HepG2 (cell line): ENCODE data around the gene CSMD2. TPM values are rescaled to one million over a fixed set of nuclear protein-coding genes. Genes with fewer than 3 reads are reported as not detected.
A peak's percentile ranks its signal among the peaks of the same experiment; 100 is the strongest.

Experiments used
- DNMT3B ChIP-seq: conservative IDR thresholded peaks from 2 replicates; pipeline ENCODE4 v1.6.1; 2016; ENCODE audit warnings: missing biosample characterization, control low read depth
- ERF ChIP-seq: IDR thresholded peaks from 2 replicates; pipeline ENCODE4 v1.6.1; 2018; ENCODE audit warnings: missing biosample characterization, missing genetic modification reagents
- GATAD1 ChIP-seq: IDR thresholded peaks from 2 replicates; pipeline ENCODE4 v1.6.1; 2016; ENCODE audit warnings: missing genetic modification reagents, missing compliant biosample characterization
- GZF1 ChIP-seq: sonication (generic); formaldehyde crosslinking; IDR thresholded peaks from 2 replicates; pipeline ENCODE4 v1.5.1; 2020; ENCODE audit warnings: mild to moderate bottlenecking, missing genetic modification reagents
- HMG20A ChIP-seq: IDR thresholded peaks from 2 replicates; pipeline ENCODE4 v1.6.1; 2016; ENCODE audit warnings: borderline replicate concordance
- HNRNPLL ChIP-seq: fragments of 200-400 bp; formaldehyde crosslinking; IDR thresholded peaks from 2 replicates; pipeline ENCODE4 v1.6.1; 2017; ENCODE audit warnings: mild to moderate bottlenecking, low read depth, low read length; ENCODE audit not compliant: poor library complexity, severe bottlenecking
- KDM2A ChIP-seq: sonication (generic); formaldehyde crosslinking; IDR thresholded peaks from 2 replicates; pipeline ENCODE4 v1.4.0; 2020; ENCODE audit warnings: low read depth, missing genetic modification reagents, borderline replicate concordance
- MED8 ChIP-seq: sonication (generic); formaldehyde crosslinking; IDR thresholded peaks from 2 replicates; pipeline ENCODE4 v1.8.1; 2023; ENCODE audit warnings: mild to moderate bottlenecking, missing genetic modification reagents; ENCODE audit not compliant: insufficient replicate concordance
- MIER2 ChIP-seq: IDR thresholded peaks from 2 replicates; pipeline ENCODE4 v1.6.1; 2016; ENCODE audit warnings: missing biosample characterization, missing genetic modification reagents
- MXD1 ChIP-seq: sonication (generic); formaldehyde crosslinking; IDR thresholded peaks from 2 replicates; pipeline ENCODE4 v1.4.0; 2020; ENCODE audit warnings: mild to moderate bottlenecking, missing genetic modification reagents
- PAF1 ChIP-seq: IDR thresholded peaks from 2 replicates; pipeline ENCODE4 v1.6.1; 2016; ENCODE audit warnings: missing genetic modification reagents, missing compliant biosample characterization
- RAD21 ChIP-seq: fragments of 450-650 bp; formaldehyde crosslinking; IDR thresholded peaks from 2 replicates; pipeline ENCODE4 v1.5.0; 2020; ENCODE audit warnings: mild to moderate bottlenecking
- SMARCE1 ChIP-seq: fragments of 450-650 bp; IDR thresholded peaks from 2 replicates; pipeline ENCODE4 v1.6.1; 2017; ENCODE audit warnings: borderline replicate concordance
- SRSF4 ChIP-seq: fragments of 200-400 bp; formaldehyde crosslinking; IDR thresholded peaks from one replicate; pipeline ENCODE4 v1.6.1; 2018; ENCODE audit warnings: mild to moderate bottlenecking, low read depth, low read length, moderate library complexity; ENCODE audit not compliant: poor library complexity, severe bottlenecking
- STAG1 ChIP-seq: sonication (generic); formaldehyde crosslinking; IDR thresholded peaks from 2 replicates; pipeline ENCODE4 v1.4.0; 2020; ENCODE audit warnings: missing genetic modification reagents
- TFE3 ChIP-seq: IDR thresholded peaks from 2 replicates; pipeline ENCODE4 v1.6.1; 2016
- THAP11 ChIP-seq: IDR thresholded peaks from 2 replicates; pipeline ENCODE4 v1.6.1; 2016; ENCODE audit warnings: missing biosample characterization, missing genetic modification reagents
- XRCC5 ChIP-seq: fragments of 200-400 bp; formaldehyde crosslinking; optimal IDR thresholded peaks from 2 replicates; pipeline ENCODE3; 2017; ENCODE audit warnings: mild to moderate bottlenecking, low read length
- ZFYVE20 ChIP-seq: sonication (generic); formaldehyde crosslinking; IDR thresholded peaks from 2 replicates; pipeline ENCODE4 v1.8.0; 2023; ENCODE audit warnings: low read depth, mild to moderate bottlenecking, moderate library complexity, missing genetic modification reagents, borderline replicate concordance
- ZNF124 ChIP-seq: sonication (generic); formaldehyde crosslinking; IDR thresholded peaks from 2 replicates; pipeline ENCODE4 v1.4.0; 2020; ENCODE audit warnings: missing genetic modification reagents
- ZNF331 ChIP-seq: sonication (generic); formaldehyde crosslinking; IDR thresholded peaks from 2 replicates; pipeline ENCODE4 v1.4.0; 2020; ENCODE audit warnings: missing genetic modification reagents
- ZNF614 ChIP-seq: IDR thresholded peaks from 2 replicates; pipeline ENCODE4 v1.6.1; 2018; ENCODE audit warnings: missing biosample characterization, missing genetic modification reagents, inconsistent platforms, borderline replicate concordance
- ZNF672 ChIP-seq: sonication (generic); formaldehyde crosslinking; IDR thresholded peaks from 2 replicates; pipeline ENCODE4 v1.8.1; 2022; ENCODE audit warnings: missing genetic modification reagents
- ZNF724P ChIP-seq: sonication (generic); formaldehyde crosslinking; IDR thresholded peaks from 2 replicates; pipeline ENCODE4 v1.8.0; 2022; ENCODE audit warnings: missing genetic modification reagents, borderline replicate concordance
- polyA plus RNA-seq, 8 experiments: library from polyadenylated mRNA; depleted of rRNA in 3 of 8; stranded (reverse) in 7 of 8; unstranded in 1 of 8; fragments of >200 nt; fragmentation: Illumina TruSeq in 4 of 8; extraction: Trizol in 4 of 8; gene quantifications; 2 replicates each; pipeline versions ENCODE4 v1.2.1 to v1.2.3, GENCODE V29; 2011 to 2016; ENCODE audit warnings: low read depth in 4 of 8, missing spikeins in 1 of 8, mixed read lengths in 1 of 8; ENCODE audit not compliant: insufficient read depth in 1 of 8
- total RNA-seq, 5 experiments: library from RNA; depleted of rRNA; stranded (reverse); fragments of >200 nt; fragmentation: Illumina TruSeq; extraction: Trizol; gene quantifications; 2 replicates each; pipeline ENCODE4 v1.2.3, GENCODE V29; 2016; ENCODE audit warnings: low read depth in 1 of 5
- TF ChIP-seq, protein P1 (sequence below): sonication (generic); formaldehyde crosslinking; IDR thresholded peaks from 2 replicates; pipeline ENCODE4 v1.5.0; 2020; ENCODE audit warnings: missing genetic modification reagents
- TF ChIP-seq, protein P2 (sequence below): sonication (generic); formaldehyde crosslinking; IDR thresholded peaks from 2 replicates; pipeline ENCODE4 v1.4.0; 2020; ENCODE audit warnings: missing genetic modification reagents

CSMD2 gene
- total and polyA plus RNA-seq, 2 of the 13 experiments (the other 11 are each of a cell fraction or from before 2014, with no cell fraction given) = not detected

- TF ChIP-seq SMARCE1 (no peak), GATAD1 (CRISPR knock-in tag) (peak; percentile 21; the same call in 1 of the 2 replicates), MIER2 (CRISPR knock-in tag) (0 out of 2 replicates have a peak, but pooled peaks have one; percentile 22), RAD21 (CRISPR knock-in tag) (peak; percentile 65), THAP11 (CRISPR knock-in tag) (peak; percentile 32; the same call in 1 of the 2 replicates), STAG1 (CRISPR knock-in tag) (peak; percentile 73), KDM2A (CRISPR knock-in tag) (peak; percentile 56; the same call in 1 of the 2 replicates), XRCC5 (peak; percentile 92), MXD1 (no peak), SRSF4 (no peak), HMG20A (CRISPR knock-in tag) (0 out of 2 replicates have a peak, but pooled peaks have one; percentile 16), MED8 (CRISPR knock-in tag) (no peak), ZNF724P (CRISPR knock-in tag) (0 out of 2 replicates have a peak, but pooled peaks have one; percentile 47), HNRNPLL (peak; percentile 47), ZFYVE20 (CRISPR knock-in tag) (no peak), GZF1 (CRISPR knock-in tag) (no peak), DNMT3B (CRISPR knock-in tag) (no peak), ZNF614 (peak; percentile 34; the same call in 1 of the 2 replicates), TFE3 (CRISPR knock-in tag) (no peak), ZNF124 (CRISPR knock-in tag) (no peak), PAF1 (CRISPR knock-in tag) (no peak), ZNF331 (CRISPR knock-in tag) (peak; percentile 39; the same call in 1 of the 2 replicates), ZNF672 (CRISPR knock-in tag) (no peak), ERF (CRISPR knock-in tag) (0 out of 2 replicates have a peak, but pooled peaks have one; percentile 20)
- TF ChIP-seq, protein P1, sequence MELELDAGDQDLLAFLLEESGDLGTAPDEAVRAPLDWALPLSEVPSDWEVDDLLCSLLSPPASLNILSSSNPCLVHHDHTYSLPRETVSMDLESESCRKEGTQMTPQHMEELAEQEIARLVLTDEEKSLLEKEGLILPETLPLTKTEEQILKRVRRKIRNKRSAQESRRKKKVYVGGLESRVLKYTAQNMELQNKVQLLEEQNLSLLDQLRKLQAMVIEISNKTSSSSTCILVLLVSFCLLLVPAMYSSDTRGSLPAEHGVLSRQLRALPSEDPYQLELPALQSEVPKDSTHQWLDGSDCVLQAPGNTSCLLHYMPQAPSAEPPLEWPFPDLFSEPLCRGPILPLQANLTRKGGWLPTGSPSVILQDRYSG (CRISPR knock-in tag) = no peak
- TF ChIP-seq, protein P2, sequence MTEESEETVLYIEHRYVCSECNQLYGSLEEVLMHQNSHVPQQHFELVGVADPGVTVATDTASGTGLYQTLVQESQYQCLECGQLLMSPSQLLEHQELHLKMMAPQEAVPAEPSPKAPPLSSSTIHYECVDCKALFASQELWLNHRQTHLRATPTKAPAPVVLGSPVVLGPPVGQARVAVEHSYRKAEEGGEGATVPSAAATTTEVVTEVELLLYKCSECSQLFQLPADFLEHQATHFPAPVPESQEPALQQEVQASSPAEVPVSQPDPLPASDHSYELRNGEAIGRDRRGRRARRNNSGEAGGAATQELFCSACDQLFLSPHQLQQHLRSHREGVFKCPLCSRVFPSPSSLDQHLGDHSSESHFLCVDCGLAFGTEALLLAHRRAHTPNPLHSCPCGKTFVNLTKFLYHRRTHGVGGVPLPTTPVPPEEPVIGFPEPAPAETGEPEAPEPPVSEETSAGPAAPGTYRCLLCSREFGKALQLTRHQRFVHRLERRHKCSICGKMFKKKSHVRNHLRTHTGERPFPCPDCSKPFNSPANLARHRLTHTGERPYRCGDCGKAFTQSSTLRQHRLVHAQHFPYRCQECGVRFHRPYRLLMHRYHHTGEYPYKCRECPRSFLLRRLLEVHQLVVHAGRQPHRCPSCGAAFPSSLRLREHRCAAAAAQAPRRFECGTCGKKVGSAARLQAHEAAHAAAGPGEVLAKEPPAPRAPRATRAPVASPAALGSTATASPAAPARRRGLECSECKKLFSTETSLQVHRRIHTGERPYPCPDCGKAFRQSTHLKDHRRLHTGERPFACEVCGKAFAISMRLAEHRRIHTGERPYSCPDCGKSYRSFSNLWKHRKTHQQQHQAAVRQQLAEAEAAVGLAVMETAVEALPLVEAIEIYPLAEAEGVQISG (CRISPR knock-in tag) = peak; percentile 34; the same call in 1 of the 2 replicates
Observed at GRCh38 chr1:33633019-33633801, 531.8 kb downstream of the CSMD2 start (continued).
